ENCODE results near the gene TTC9B. TPM values are rescaled to one million over a fixed set of nuclear protein-coding genes. Genes with fewer than 3 reads are reported as not detected.

TTC9B gene
- total and polyA plus RNA-seq, 2 donors from 2014 or later = not detected

- intact Hi-C loops (cut with DNase I) = no loop called here
- no peak overlapping the region for H3K9ac ChIP-seq (ENCODE audit: low read length in 3 of 3)
- FAIRE-seq = no peak
- H3K36me3 ChIP-seq (ENCODE audit: control insufficient read depth in 2 of 3, insufficient read depth in 3 of 3, low read length in 3 of 3) = peaks cover 4 to 52% (median 30%) of the 10 kb centered on the region in 3 donors
- peak in 1 of 5 donors; percentile 49 for DNase-seq
- peaks cover 0 to 9% (median 4%) of the 10 kb centered on the region in 3 donors for H3K4me1 ChIP-seq (ENCODE audit: control insufficient read depth in 2 of 3, insufficient read depth in 2 of 3, low read depth in 1 of 3, low read length in 3 of 3)
- H3K4me3 ChIP-seq (ENCODE audit: low read length in 3 of 3) = no peak overlapping the region
- H3K9me3 ChIP-seq (ENCODE audit: control insufficient read depth in 2 of 3, insufficient read depth in 1 of 3, low read length in 3 of 3) = no peaks in the 10 kb centered on the region
- TF ChIP-seq, protein P1, sequence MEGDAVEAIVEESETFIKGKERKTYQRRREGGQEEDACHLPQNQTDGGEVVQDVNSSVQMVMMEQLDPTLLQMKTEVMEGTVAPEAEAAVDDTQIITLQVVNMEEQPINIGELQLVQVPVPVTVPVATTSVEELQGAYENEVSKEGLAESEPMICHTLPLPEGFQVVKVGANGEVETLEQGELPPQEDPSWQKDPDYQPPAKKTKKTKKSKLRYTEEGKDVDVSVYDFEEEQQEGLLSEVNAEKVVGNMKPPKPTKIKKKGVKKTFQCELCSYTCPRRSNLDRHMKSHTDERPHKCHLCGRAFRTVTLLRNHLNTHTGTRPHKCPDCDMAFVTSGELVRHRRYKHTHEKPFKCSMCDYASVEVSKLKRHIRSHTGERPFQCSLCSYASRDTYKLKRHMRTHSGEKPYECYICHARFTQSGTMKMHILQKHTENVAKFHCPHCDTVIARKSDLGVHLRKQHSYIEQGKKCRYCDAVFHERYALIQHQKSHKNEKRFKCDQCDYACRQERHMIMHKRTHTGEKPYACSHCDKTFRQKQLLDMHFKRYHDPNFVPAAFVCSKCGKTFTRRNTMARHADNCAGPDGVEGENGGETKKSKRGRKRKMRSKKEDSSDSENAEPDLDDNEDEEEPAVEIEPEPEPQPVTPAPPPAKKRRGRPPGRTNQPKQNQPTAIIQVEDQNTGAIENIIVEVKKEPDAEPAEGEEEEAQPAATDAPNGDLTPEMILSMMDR (IDR thresholded peaks at IDR 0.05; ENCODE audit: borderline replicate concordance, extremely low read depth, insufficient read depth) = no peak
- no peaks in the 10 kb centered on the region for H3K27me3 ChIP-seq (ENCODE audit: control insufficient read depth, insufficient read depth, low read length)
- no peak overlapping the region for H3K27ac ChIP-seq (ENCODE audit: low read depth in 2 of 2, low read length in 2 of 2)
Observed at GRCh38 chr19:40238775-40239174, 20.6 kb upstream of the TTC9B start.

DNA sequence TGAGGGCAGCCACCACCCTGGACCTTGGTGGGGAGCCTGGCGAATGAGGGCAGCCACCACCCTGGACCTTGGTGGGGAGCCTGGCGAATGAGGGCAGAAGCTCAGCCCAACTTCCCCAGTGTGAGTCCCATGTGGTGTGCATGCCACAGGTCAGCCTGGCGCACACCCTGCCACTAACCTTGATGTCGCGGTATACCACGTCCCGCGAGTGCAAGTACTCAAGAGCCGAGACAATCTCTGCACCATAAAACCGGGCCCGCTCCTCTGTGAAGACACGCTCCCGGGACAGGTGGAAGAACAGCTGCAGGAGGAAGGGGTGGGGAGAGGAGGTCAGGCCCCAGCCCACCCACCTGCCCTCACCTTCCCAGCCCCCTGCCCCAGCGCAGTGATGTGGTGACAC is 19.6 kb upstream of the TTC9B start:
- no peak overlapping the region for H3K4me3 ChIP-seq (ENCODE audit: low read length in 3 of 3)
- H3K4me1 ChIP-seq (ENCODE audit: control insufficient read depth in 2 of 3, insufficient read depth in 2 of 3, low read depth in 1 of 3, low read length in 3 of 3) = peaks cover 0 to 9% (median 0%) of the 10 kb centered on the region in 3 donors
- intact Hi-C loops (cut with DNase I) = no loop called here
- H3K36me3 ChIP-seq (ENCODE audit: control insufficient read depth in 2 of 3, insufficient read depth in 3 of 3, low read length in 3 of 3) = peaks cover 4 to 56% (median 30%) of the 10 kb centered on the region in 3 donors
- no peak overlapping the region for H3K9ac ChIP-seq (ENCODE audit: low read length in 3 of 3)
- no peaks in the 10 kb centered on the region for H3K27me3 ChIP-seq (ENCODE audit: control insufficient read depth, insufficient read depth, low read length)
- FAIRE-seq (no peak), DNase-seq (peak in 1 of 5 donors; percentile 48)
- TF ChIP-seq, protein P1 (IDR thresholded peaks at IDR 0.05; ENCODE audit: borderline replicate concordance, extremely low read depth, insufficient read depth) = no peak
- H3K27ac ChIP-seq (ENCODE audit: low read depth in 2 of 2, low read length in 2 of 2) = no peak overlapping the region
- H3K9me3 ChIP-seq (ENCODE audit: control insufficient read depth in 2 of 3, insufficient read depth in 1 of 3, low read length in 3 of 3) = no peaks in the 10 kb centered on the region

DNA sequence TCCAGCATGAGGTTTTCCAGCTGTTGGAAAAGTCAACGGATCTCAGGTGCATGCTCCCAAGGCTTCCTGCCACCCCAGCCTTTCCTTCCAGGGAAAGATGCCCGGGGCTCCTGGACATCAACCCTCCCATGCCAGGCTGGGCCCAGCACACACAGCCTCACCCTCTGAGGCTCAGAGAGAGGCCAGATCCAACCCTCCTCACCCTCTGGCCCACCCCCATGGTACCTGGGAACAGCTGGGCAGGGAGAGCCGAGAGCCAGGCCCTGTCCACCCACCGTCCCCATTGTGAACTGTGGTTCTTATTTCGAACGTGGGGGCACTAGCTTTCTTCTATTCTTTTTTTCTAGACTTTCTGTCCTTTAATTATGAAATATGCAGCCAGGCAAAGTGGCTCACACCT is 18.2 kb upstream of the TTC9B start:
- intact Hi-C loops (cut with DNase I) = no loop called here
- DNase-seq (peak in 1 of 5 donors; percentile 54), FAIRE-seq (no peak)
- Histone ChIP-seq H3K27ac (ENCODE audit: low read depth in 2 of 2, low read length in 2 of 2) (no peak overlapping the region), H3K4me3 (ENCODE audit: low read length in 3 of 3) (no peak overlapping the region), H3K4me1 (ENCODE audit: control insufficient read depth in 2 of 3, insufficient read depth in 2 of 3, low read depth in 1 of 3, low read length in 3 of 3) (peaks cover 0 to 9% (median 7%) of the 10 kb centered on the region in 3 donors), H3K27me3 (ENCODE audit: control insufficient read depth, insufficient read depth, low read length) (no peaks in the 10 kb centered on the region), H3K36me3 (ENCODE audit: control insufficient read depth in 2 of 3, insufficient read depth in 3 of 3, low read length in 3 of 3) (peaks cover 4 to 56% (median 30%) of the 10 kb centered on the region in 3 donors), H3K9ac (ENCODE audit: low read length in 3 of 3) (no peak overlapping the region), H3K9me3 (ENCODE audit: control insufficient read depth in 2 of 3, insufficient read depth in 1 of 3, low read length in 3 of 3) (no peaks in the 10 kb centered on the region)
- TF ChIP-seq, protein P1 (IDR thresholded peaks at IDR 0.05; ENCODE audit: borderline replicate concordance, extremely low read depth, insufficient read depth) = no peak

DNA sequence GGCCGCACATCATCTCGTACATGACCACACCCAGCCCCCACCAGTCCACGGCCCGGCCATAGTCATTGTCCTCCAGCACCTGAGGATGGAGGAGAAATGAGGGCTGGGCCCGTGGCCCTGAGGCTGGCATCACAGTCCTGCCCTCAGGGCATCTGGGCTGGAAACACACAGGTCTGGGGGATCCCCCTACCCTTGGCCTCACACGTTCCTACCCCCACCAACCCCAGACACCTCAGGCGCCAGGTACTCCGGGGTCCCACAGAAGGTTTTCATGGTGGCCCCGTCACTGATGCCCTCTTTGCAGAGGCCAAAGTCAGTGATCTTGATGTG is 17.8 kb upstream of the TTC9B start:
- FAIRE-seq (no peak), DNase-seq (no peak)
- TF ChIP-seq, protein P1 (IDR thresholded peaks at IDR 0.05; ENCODE audit: borderline replicate concordance, extremely low read depth, insufficient read depth) = no peak
- H3K27me3 ChIP-seq (ENCODE audit: control insufficient read depth, insufficient read depth, low read length) = no peaks in the 10 kb centered on the region
- no peaks in the 10 kb centered on the region for H3K9me3 ChIP-seq (ENCODE audit: control insufficient read depth in 2 of 3, insufficient read depth in 1 of 3, low read length in 3 of 3)
- intact Hi-C loops (cut with DNase I) = no loop called here
- H3K4me1 ChIP-seq (ENCODE audit: control insufficient read depth in 2 of 3, insufficient read depth in 2 of 3, low read depth in 1 of 3, low read length in 3 of 3) = peaks cover 0 to 10% (median 9%) of the 10 kb centered on the region in 3 donors
- H3K36me3 ChIP-seq (ENCODE audit: control insufficient read depth in 2 of 3, insufficient read depth in 3 of 3, low read length in 3 of 3) = peaks cover 4 to 56% (median 27%) of the 10 kb centered on the region in 3 donors
- H3K9ac ChIP-seq (ENCODE audit: low read length in 3 of 3) = no peak overlapping the region
- H3K27ac ChIP-seq (ENCODE audit: low read depth in 2 of 2, low read length in 2 of 2) = no peak overlapping the region
- H3K4me3 ChIP-seq (ENCODE audit: low read length in 3 of 3) = no peak overlapping the region
